HG02759 (cell line): ENCODE measurements around the gene SRP19.
"Not testable (repeated sequence)": the region's sequence is repeated elsewhere in the genome, so short reads cannot be mapped to it uniquely, and the experiment has no call there.

Experiments
- ATAC-seq: cut with Tn5 transposase; IDR thresholded peaks from one replicate; pipeline ENCODE4 v1.9.1; 2021; ENCODE audit warnings: mild to moderate bottlenecking, moderate library complexity; ENCODE audit not compliant: unreplicated experiment

The SRP19 gene

DNA sequence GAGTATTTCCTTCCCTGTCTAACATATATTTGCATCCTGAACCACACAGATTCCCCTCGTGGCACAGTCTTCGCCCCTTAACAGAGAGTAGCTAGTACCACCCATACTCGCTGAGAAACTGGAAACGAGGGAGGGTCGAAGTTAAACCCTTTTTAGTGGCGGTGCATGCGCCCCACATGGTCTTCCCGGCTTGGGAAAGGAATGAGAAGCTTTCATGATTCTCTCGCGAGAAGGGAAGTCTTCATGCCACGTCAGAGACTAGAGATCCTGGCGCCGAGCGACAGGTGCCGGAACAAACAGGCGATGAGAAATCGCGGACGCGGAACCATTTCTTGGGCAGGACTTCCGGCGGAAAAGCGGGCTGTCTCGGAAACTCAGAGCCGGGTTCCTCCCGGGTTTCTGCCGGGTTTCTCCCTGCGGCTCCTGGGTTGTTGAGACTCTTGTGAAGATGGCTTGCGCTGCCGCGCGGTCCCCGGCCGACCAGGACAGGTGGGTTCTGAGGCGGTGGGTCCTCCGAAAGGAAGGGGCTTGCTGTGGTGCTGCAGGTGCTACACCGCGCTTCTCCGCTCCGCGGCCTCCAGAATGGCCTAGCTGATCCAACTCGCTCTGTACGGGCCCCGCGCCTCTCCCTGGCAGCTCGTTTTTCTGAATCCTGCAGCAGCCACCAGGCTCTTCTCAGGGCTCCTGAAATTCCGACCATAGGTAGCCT, at the start of gene SRP19:
SRP19 (plus strand) TSS at position 359 of the 709 bp plus-strand sequence; CDS start at position 449, 90 bp downstream.
- peak; percentile 99 for ATAC-seq

DNA sequence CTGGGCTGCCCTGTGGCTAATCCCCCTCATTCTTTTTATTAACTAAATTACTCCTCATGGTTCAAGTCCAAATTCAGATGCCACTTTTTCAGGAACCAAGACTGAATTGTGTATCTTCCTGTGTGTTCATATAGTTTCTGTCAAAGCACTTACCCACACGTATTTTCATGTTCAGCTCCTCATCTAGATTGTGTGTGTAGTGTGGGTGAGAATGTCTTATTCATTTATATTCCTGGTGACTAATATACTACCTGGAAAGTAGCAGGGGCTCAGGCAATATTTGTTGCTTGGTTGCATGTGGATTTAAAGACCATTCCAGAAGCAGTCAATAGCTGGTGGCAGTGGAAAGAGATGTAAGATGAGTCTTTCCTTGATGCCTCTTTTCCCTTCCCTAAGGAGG, 48.5 kb upstream of the SRP19 start:
- no peak for ATAC-seq

DNA sequence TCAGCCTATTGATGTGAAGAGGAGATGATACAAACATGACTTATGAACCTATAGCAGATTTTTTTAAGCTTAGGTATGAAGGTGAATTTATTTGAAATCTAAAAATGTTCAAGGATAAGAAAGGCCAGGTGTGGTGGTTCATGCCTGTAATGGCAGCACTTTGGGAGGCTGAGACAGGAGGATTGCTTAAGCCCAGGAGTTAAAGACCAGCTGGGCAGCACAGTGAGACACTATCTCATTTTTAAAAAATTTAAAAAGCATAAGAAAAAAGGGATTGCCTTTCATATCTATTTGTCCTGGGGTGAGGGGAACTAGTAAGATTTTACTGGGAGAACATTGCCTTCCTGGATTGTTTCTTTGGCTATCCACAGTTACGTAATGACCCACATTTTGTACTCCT, 40.8 kb upstream of the SRP19 start:
- ATAC-seq: no peak

DNA sequence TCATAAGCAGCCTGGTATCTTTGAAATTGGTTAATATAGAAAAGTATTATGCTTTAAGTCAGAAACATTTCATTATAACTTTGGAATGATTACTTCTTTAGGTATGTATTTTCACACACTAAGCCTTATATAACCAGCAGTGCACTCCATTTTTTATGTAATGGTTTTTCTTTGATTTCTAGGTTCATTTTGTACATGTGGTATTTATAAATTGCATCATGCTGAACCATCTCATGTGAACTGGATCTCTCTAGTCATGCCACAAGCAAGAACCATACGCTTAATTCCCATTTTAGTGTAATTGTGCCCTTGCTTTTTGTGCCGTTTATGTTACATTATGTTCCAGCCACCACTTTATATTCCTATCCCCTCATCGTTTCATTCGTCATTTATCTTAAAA, 38.6 kb upstream of the SRP19 start:
- ATAC-seq: no peak

DNA sequence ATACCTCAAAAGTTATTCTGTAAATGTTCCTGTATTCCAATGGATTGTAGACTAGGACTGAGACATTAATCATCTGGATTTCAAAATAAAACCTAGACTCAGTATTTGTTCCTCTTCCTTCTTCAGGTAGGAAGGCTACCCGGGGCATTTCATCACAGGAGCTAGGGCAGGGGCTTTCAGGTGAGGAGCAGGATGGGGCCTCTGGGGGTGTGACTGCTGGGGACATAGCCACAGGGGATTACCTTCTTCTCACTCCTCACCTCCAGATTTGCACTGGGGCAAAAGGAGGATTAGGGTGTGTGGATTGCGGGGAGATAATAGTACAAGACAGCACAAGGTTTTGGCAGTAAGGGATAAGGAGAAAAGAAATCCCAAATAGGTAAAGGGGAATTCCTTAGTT, 37.9 kb upstream of the SRP19 start:
- no peak for ATAC-seq

DNA sequence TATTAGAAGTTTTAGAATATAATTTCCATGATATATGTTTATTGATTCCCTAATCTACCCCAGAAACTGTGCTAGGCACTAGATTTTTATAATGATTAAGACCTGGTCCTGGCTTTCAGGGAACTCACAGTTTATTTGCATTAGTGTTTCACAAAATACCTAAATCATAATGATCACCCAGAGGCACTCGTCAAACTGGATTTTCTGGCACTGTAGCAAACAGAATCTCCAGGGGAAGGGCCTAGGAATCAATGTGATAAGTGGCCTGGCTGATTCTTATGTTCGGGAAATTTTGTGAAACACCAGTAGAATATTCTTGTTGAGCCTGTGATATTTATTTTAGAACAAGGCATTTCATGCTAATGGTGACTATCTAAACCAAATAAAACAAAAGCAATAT, 37.4 kb upstream of the SRP19 start:
- no peak for ATAC-seq

DNA sequence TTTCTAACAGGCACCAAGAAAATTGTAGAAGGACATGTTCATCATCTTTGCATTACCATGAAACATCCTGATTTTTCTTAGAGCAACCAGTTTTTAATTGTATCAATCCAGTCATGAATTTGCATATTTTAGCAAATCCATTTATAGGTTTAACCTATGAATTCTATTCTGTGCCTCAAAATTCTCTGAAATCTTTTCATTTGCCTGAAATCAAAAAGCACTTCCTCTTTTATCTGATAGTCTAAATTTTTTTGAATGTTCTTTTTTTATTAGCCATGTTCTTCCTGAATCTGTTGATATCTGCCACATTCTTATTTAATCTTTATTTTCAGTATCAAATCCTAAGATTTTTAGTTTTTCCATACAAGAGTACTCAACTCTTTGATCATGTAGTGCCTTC, 36.9 kb upstream of the SRP19 start:
- no peak for ATAC-seq

DNA sequence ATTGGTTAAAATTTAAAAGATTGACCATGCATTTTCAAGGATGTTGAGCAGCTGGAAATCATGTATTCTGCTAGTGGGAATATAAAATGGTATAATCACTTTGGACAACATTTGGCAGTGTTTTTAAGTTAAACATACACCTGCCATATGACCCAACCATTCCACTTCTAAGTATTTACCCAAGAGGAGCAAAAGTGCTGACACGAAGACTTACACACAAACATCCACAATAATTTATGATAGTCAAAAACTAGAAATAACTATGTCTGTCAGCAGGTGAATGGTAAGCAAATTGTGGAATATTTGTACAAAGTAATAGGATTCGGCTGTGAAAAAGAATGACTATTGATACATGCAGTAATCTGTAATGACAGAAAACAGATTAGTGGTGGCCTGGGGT, 30.7 kb upstream of the SRP19 start:
- no peak for ATAC-seq

DNA sequence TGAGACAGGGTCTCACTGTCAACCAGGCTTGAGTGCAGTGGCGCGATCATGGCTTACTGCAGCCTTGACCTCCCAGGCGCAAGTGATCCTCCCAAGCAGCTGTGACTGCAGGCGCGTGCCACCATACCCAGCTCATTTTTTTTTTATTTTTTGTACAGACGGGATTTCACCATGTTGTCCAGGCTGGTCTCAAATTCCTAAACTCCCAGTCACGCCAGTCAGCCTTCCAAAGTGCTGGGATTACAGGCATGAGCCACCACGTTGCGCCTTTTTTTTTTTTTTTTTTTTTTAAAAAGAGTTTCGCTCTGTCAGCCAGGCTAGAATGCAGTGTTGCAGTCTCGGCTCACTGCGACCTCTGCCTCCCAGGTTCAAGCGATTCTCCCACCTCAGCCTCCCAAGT, 27.1 kb upstream of the SRP19 start:
- ATAC-seq: no peak

DNA sequence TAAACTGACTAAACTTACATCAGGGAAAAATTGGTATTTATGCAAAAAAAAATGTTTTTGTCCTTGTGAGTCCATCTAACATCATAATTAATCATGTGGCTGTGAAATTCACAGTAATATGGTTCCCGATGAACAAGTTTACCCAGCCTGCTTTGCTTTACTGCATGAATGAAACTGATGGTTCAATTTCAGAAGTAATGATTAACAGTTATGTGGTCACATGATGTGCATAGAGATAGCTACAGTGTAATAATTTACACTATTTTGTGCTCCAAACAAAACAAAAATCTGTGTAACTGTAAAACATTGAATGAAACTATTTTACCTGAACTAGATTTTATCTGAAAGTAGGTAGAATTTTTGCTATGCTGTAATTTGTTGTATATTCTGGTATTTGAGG, 16.6 kb upstream of the SRP19 start:
- ATAC-seq: no peak

DNA sequence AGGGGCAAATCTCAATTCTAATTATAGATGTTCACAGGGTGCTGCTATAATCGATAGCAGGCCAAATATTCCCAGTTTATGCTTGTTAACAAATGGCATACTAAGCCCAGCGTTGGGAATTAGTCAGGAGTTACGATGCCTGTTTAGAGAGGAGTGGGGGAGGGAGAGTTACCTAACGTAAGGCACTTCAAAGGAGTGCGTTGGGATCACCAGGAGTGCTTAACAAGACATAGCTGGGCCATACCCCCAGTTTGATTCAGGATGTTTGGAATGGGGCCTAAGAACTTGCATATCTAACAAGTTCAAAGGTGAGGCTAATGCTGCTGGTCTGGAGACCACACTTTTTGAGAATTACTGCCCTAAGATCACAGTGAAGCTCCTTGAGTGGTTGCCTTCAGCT, 14.5 kb upstream of the SRP19 start:
- ATAC-seq: no peak

DNA sequence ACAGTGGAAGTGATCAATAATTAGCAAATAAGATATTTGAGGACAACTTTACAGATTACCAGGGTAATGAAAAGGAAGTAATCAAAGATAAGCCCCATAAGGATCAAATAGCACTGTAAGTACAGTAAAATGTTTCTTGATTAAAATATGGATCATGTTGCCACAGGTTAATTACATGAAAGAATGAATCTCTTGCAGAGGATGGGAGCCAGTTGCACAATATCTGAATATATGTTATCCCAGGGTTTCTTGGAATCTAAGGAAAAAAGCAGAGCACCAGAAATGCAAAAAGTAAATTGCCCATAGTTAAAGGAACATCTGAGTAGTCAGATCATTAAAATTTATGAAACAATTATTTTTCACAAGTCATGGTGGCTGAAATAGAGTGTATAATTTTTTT, 13.8 kb upstream of the SRP19 start:
- no peak for ATAC-seq

DNA sequence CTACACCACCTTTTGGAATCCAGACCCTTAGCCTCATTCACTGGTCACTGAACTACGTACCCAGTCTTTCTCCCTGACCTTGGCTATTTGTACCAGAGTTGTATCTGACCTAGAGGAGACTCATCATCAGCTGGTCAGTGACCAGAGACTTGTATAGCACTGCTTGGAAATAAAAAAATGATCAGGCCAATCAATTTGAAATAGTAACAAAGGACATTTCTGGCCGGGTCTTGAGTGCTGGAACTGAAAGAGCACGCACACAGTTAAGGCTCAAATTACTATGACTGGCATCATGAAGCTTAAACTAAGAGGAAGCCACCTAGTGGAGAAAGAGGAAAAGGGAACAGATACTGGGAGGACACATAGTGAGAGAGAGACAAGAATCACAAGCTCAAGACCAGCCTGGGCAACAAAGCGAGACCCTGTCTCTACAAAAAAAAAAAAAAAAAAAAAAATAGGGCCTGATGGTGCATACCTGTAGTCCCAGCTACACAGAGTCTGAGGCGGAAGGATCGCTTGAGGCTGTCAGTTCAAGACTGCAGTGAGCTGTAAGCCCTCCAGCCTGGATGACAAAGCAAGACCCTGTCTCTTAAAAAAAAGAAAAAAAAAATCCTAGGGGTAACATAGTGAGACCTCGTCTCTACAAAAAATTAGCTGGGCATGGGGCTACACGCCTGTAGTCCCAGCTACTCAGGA, 12.8 kb upstream of the SRP19 start:
- peak; percentile 98 for ATAC-seq

DNA sequence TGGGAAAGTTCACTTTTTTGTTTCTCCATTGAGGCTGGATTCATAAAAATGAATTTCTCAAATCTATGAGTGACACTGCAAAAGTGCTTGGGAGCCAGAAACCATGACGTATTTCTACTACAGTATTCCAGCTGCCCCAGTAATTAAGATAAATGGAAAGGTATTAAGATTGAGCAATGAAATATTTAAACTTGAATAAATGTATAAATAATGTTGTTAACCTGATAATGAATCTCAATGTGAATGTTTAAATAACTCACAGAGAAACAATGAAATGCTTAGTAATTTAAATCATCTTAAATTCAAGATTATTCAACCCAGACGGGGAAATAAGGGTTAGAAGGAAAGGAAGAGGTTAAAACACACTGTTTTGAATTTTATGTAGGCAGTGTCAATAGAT, 11.2 kb upstream of the SRP19 start:
- no peak for ATAC-seq

DNA sequence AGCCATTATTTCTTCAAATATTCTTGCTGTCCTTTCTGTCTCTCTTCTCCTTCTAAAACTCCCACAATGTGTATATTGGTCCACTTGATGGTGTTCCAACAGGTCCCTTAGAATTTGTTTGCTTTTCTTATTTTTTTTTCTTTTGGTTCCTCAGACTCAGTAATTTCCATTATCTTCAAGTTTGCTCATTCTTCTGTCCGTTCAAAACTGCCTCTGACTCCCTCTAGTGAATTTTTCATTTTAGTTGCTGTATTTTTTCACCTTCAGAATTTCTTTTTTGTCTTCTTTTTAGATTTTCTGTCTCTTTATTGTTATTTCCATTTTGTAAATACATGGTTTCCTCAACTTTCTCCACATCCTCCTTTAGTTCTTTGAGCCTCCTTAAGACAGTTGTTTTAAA, 6.4 kb upstream of the SRP19 start:
- ATAC-seq: no peak

DNA sequence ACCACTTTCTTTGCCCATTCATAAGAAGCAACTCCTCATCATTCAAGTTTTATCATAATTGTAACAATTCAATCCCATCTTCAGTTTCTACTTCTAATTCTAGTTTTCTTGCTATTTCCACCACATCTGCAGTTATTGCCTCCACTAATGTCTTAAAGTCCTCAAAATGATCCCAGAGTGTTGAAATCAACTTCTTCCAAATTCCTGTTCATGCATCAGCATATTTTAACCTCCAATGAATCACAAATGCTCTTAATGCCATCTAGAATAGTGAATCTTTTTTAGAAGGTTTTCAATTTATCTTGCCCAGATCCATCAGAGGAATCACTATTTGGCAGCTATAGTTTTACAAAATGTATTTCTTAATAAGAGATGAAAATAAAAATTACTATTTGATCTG, 3.2 kb upstream of the SRP19 start:
- ATAC-seq: no peak

DNA sequence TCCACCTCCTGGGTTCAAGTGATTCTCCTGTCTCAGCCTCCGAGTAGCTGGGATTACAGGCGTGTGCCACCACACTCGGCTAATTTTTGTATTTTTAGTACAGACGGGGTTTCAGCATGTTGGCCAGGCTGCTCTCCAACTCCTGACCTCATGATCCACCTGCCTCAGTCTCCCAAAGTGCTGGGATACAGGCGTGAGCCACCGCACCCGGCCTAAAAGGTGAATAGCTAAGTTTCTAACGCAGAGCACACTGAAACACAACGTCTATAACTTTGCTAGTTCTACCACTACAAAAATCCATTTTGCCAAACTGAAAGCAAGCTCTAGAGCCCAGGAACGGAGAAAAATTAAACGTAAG, 537 bp upstream of the SRP19 start:
- ATAC-seq: not testable (repeated sequence)

DNA sequence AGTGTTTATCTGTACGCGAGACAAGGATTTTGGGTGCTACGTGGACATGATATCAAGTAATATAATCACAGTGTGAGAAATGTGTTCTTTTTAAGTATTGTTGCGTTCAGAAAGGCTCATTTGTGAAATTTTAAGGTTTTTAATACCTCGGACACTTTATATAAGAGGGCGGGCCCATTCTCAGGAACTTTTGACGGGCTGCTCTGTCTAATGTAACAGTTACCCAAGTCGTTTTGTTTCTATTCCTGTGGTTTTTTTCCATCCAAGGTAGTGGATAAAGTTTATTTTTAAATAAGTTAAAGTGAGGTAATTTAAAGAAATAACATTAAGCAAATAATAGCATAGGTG, 525 bp downstream of the SRP19 start:
- ATAC-seq: no peak

DNA sequence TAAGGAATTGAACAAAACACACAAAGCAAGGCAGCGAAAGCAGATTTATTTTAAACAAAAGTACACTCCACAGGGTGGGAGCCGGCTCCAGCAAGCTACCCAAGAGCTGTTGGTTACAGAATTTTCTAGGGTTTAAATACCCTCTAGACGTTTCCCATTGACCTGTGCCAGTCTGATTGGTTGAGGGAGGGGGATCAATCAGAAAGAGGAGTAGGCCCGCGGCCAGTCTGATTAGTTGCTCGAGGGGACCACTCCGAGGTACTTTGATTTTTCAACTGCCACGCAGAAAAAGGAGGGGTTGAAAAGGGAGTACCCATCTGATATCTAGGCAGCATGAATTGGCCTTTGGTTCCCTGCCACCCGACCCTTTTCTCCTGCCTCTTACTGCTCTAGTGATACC, 998 bp downstream of the SRP19 start:
- no peak for ATAC-seq

DNA sequence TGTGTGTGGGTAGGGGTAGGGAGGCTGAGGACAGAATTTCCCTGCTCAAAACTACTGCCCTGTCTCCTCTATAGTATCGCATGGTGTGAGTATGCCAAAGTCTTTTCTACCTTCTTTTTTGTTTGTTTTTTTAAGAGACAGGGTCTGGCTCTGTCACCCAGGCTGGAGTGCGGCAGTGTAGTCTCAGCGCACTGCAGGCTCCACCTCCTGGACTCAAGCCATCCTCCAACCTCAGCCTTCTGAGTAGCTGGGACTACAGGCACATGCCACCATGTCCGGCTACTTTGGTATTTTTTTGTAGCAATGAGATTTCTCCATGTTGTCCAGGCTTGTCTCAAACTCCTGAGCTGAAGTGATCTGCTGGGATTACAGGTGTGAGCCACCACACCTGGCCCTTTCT, 2.5 kb downstream of the SRP19 start:
- ATAC-seq: no peak

DNA sequence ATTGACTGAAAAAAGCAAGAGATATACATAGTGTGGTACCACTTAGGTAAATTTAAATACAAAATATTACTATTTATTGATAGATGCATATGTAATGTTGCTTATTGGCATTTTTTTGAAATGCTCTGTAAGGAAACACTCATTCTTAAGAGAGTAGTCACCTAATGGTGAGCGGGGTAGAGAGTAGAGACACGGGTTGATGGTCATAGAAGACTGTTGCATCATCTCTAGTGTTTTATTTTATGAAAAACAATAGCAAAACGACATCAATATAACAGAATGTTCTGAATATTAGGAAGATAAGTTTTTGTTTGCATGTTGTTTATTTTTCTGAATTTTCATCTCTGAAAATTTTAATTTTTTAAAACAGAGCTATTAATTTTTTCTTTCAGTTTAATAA, 4.0 kb downstream of the SRP19 start:
- ATAC-seq: no peak

DNA sequence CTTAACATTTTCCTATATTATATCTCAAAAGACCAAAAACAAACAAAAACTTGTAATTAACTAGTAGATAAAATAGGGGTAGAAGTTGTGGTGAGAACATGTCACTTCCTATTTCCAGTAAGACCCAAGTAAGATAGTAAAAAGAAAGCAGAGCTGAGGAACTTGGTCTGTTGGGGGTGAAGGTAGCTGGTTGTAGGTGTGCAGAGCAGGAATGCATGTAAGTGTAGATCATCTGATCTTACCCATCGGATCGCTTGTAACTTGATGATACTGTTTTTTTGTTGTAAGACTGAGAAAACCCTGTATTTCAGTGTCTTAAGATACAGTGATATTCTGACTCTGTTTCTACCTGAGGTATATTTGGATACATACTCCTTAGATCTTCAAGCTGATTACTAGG, 5.7 kb downstream of the SRP19 start:
- ATAC-seq: no peak

DNA sequence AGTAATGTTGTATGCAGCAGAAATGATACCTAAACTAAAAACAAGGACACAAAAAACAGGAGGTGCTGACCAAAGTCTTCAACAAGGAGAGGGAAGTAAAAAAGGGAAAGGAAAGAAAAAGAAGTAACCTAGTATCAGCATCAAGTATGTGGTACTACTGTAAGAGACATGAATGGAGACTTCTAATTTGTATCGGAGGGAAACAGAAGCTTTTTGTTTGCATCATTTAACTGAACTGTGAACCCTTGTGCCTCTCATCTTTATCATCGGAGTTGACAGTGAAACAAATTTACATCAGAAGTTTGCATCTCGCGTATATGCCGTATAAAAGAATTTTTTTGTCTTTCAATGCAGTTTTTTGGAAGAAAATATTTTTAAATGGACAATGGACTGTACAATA, 6.3 kb downstream of the SRP19 start:
- ATAC-seq: no peak
